GM18951 (cell line): ENCODE results near the gene CDC42BPB.
"Not testable (repeated sequence)": the region's sequence is repeated elsewhere in the genome, so short reads cannot be mapped to it uniquely, and the experiment has no call there.

Experiments
- POLR2A ChIP-seq: IDR thresholded peaks from 4 replicates; pipeline ENCODE4 v1.6.1; 2011; ENCODE audit warnings: mild to moderate bottlenecking; ENCODE audit not compliant: insufficient read length, insufficient read depth; ENCODE audit errors: extremely low read depth
- in situ Hi-C: fragments of 300-500 bp; cut with MboI; formaldehyde crosslinking; loops from one replicate; pipeline ENCODE4 v1.12.0; 2022; ENCODE audit warnings: low sequenced_read_pairs, mixed read lengths, inconsistent platforms; ENCODE audit not compliant: unreplicated experiment

CDC42BPB gene

GRCh38 chr14:102930138-102930752, 127.1 kb downstream of the CDC42BPB start:
- in situ Hi-C loops, result no loop called here
- no peak for TF ChIP-seq POLR2A

GRCh38 chr14:102929241-102930137, 127.9 kb downstream of the CDC42BPB start:
- in situ Hi-C loops, result no loop called here
- TF ChIP-seq POLR2A, result no peak

DNA sequence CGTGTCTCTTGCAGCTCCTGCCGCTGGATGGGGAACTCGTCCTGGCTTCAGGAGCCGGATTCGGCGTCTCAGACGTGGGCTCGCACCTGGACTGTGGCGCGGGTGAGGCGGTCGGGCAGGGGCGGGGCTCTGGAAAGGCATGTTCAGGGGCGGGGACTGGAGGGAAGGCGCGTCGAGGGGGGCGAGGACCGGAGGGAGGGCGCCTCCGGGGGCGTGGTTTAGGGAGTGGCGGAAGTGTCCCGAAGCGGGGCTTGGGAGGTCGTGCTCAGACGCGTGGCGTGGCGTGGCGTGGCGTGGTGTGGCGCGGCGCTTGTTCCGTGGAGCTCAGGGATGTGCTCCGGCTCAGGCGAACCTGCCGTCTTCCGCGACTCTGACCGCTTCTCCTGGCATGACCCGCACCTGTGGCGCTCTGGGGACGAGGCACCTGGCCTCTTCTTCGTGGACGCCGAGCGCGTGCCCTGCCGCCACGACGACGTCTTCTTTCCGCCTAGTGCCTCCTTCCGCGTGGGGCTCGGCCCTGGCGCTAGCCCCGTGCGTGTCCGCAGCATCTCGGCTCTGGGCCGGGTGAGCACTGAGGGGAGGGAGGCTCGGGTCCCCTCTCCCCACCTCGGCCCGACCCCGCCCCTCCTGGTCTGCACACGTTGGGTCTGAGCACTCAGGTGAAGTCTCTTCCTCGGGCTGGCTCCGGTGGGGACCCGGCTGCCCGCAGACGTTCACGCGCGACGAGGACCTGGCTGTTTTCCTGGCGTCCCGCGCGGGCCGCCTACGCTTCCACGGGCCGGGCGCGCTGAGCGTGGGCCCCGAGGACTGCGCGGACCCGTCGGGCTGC, 128.7 kb downstream of the CDC42BPB start:
- TF ChIP-seq POLR2A, result no peak
- in situ Hi-C loops, result no loop called here

DNA sequence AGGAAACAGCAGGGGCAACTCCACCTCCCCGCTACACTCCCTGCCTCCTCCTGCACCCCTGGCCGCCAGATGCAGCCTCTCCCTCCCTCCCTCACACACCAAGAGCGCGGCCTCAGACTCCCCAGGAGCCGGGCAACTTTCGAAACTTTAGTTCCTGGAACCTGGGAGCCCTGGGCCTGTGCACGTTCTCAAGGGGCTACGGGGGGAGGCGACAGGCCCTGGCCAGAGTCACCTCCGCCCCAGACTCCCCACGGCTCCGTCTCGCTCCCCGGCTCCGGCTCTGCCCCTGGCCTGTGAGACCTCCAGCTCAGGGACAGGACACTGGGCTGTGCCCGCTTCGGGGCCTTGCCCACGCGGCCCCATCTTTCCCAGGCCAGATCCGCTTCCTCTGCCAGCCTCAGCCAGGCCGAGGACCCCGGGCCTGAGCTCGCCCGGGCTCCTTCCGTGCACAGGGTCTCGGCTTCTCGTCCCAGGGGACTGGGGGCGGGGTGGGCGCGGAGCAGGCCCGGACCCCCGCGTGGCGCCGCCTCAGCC, 129.4 kb downstream of the CDC42BPB start:
- in situ Hi-C loops, result no loop called here
- TF ChIP-seq POLR2A, result no peak

GRCh38 chr14:102927346-102927877, 129.9 kb downstream of the CDC42BPB start:
- no peak for TF ChIP-seq POLR2A
- in situ Hi-C loops, result no loop called here

- in situ Hi-C loops, result not testable (repeated sequence)
Observed at GRCh38 chr14:102926840-102927239, 130.5 kb downstream of the CDC42BPB start.

DNA sequence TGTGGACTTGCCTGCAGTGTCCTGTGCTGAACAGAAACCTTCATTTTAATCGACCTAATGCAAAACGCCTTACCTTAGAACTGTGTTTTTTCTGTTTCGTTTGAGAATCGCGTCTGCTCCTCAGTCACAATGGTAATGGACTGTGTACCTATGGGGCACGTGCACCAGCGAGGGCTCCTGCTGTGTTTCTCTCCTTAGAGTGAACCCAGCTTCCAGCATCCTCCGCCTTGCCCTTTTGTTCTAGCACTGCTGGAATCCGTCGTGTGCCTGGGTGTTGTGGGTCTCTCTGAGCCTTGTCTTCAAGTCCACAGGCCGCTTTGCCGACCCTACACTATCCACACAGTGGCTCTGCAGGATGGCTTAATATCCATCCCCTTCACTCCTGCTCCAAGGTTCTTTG, 131.2 kb downstream of the CDC42BPB start:
- TF ChIP-seq POLR2A, result no peak
- in situ Hi-C loops, result no loop called here

- no peak for TF ChIP-seq POLR2A
- in situ Hi-C loops, result no loop called here
Observed at GRCh38 chr14:102925646-102926045, 131.7 kb downstream of the CDC42BPB start.

- in situ Hi-C loops, result no loop called here
- TF ChIP-seq POLR2A, result no peak
Observed at GRCh38 chr14:102924632-102925588, 132.4 kb downstream of the CDC42BPB start.

DNA sequence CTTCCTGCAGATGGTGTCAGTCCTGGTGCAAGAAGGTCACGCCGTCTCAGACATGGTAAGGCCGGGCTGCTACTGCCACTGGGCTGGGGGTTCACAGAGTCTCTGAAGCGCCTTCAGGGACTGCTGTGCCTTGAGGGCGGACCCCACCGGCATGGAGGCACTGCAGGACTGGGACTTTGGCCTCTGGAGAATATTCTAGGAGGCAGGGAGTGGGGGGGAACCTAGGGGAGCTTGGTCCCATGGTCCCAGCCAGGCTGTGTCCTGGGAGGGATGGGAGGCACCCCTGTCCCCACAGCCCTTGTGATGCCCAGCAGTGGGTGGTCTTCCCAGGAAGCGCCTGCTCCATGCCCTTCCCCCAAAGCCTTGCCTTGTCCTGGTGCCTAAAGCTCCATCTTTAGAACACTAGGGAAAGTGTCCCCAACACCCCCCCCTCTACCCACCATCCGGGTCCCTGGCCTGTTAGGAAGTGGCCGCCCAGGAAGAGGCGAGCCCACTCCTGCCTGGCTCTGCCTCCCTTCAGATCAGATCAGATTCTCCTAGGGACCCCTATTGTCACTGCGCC, 133.3 kb downstream of the CDC42BPB start:
- in situ Hi-C loops, result no loop called here
- TF ChIP-seq POLR2A, result no peak

DNA sequence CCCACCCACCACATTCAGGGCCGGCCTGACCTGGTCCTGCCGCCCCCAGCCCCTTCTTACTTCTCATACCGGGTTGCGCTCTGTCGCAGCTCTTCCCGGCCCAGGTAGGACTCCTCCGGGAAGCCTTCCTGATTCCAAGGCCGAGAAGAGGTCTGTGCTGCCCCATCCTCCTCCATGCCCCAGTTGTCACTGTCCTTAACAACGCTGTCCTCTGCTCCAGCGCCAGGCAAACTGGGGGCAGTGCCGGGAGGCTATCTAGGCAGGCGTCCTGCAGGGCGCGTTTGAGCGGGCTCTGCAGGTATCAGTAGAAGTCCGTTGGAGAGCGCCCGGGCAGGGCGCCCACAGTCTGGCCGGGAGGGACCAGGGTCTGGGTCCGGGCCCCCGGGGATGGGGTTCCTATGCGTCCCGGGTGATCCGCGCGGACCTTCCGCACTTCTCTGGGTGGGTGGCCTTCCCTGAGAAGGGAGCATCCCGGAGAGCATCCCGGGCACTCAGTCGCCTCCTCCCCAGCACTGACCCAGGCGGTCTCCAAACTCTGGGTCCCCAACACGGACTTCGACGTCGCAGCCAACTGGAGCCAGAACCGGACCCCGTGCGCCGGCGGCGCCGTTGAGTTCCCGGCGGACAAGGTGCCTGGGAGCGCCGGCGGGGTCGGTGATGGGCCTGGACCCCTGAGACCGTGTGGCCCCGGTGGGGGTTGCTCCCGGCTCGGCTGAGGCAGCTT, 134.0 kb downstream of the CDC42BPB start:
- in situ Hi-C loops, result no loop called here
- no peak for TF ChIP-seq POLR2A
